Glutamatergic neuron (in vitro differentiated cells): ENCODE results near the gene ROBO4. TPM values are rescaled to one million over a fixed set of nuclear protein-coding genes. Genes with fewer than 3 reads are reported as not detected.

Experiments
- DNase-seq: peaks from one replicate; pipeline ENCODE4 v3.0.0; 2022
- H3K27ac Mint-ChIP-seq: one replicate; pipeline ENCODE4 v1.8.0; 2020; ENCODE audit warnings: mild to moderate bottlenecking, mixed read lengths, inconsistent platforms; ENCODE audit not compliant: unreplicated experiment
- H3K27me3 Mint-ChIP-seq: one replicate; pipeline ENCODE4 v1.8.0; 2020; ENCODE audit warnings: mild to moderate bottlenecking, moderate library complexity, mixed read lengths, inconsistent platforms; ENCODE audit not compliant: unreplicated experiment
- H3K36me3 Mint-ChIP-seq: one replicate; pipeline ENCODE4 v1.8.0; 2020; ENCODE audit warnings: mild to moderate bottlenecking, mixed read lengths, inconsistent platforms; ENCODE audit not compliant: unreplicated experiment
- H3K4me1 Mint-ChIP-seq: one replicate; pipeline ENCODE4 v1.8.0; 2020; ENCODE audit warnings: mild to moderate bottlenecking, low read depth, mixed read lengths, inconsistent platforms; ENCODE audit not compliant: unreplicated experiment
- H3K4me3 Mint-ChIP-seq: one replicate; pipeline ENCODE4 v1.8.0; 2020; ENCODE audit warnings: mild to moderate bottlenecking, mixed read lengths, inconsistent platforms; ENCODE audit not compliant: unreplicated experiment
- H3K9me3 Mint-ChIP-seq: one replicate; pipeline ENCODE4 v1.8.0; 2020; ENCODE audit warnings: mild to moderate bottlenecking, moderate library complexity, mixed read lengths, inconsistent platforms; ENCODE audit not compliant: unreplicated experiment
- total RNA-seq: library from RNA; stranded (reverse); fragmentation: NEBNext Ultra II Directional; extraction: Animal tissue kit (Norgen Biotek cat#: 25700); gene quantifications from one replicate; pipeline ENCODE4 v1.2.1, GENCODE V29; 2021; ENCODE audit not compliant: unreplicated experiment
- TF ChIP-seq, protein P1 (sequence below): fragments of 200-600 bp; sonication (generic); IDR thresholded peaks from one replicate; pipeline ENCODE4 v1.5.0; 2021; ENCODE audit not compliant: partially characterized antibody, unreplicated experiment

ROBO4 gene
- total RNA-seq, 1 donor from 2014 or later, result not detected

DNA sequence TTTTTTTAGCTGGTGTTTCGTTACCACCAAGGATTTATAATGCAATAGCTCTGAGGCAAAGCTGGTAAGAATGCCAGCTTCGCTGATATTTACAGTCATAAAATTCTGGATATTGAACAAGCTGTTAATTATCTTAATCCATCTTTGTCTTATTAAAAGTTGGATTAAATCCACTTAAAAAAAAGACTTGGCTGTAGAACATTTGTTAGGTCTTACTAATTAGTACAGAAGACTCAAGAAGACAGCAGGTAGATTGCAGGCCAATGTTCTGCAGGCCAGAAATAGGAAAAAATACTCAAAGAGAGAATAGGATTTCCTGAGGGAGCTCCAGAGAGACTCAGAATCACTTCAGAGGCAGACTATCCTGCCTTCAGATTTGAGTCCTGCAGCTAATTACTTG lies 7.5 kb downstream of the ROBO4 start:
- peaks cover 5% of the 10 kb centered on the region for H3K4me1 Mint-ChIP-seq
- DNase-seq, result no peak
- no peaks in the 10 kb centered on the region for H3K9me3 Mint-ChIP-seq
- H3K27ac Mint-ChIP-seq, result no peak overlapping the region
- no peak overlapping the region for H3K4me3 Mint-ChIP-seq
- no peaks in the 10 kb centered on the region for H3K36me3 Mint-ChIP-seq
- peaks cover 8% of the 10 kb centered on the region for H3K27me3 Mint-ChIP-seq
- TF ChIP-seq, protein P1, sequence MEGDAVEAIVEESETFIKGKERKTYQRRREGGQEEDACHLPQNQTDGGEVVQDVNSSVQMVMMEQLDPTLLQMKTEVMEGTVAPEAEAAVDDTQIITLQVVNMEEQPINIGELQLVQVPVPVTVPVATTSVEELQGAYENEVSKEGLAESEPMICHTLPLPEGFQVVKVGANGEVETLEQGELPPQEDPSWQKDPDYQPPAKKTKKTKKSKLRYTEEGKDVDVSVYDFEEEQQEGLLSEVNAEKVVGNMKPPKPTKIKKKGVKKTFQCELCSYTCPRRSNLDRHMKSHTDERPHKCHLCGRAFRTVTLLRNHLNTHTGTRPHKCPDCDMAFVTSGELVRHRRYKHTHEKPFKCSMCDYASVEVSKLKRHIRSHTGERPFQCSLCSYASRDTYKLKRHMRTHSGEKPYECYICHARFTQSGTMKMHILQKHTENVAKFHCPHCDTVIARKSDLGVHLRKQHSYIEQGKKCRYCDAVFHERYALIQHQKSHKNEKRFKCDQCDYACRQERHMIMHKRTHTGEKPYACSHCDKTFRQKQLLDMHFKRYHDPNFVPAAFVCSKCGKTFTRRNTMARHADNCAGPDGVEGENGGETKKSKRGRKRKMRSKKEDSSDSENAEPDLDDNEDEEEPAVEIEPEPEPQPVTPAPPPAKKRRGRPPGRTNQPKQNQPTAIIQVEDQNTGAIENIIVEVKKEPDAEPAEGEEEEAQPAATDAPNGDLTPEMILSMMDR, result no peak

DNA sequence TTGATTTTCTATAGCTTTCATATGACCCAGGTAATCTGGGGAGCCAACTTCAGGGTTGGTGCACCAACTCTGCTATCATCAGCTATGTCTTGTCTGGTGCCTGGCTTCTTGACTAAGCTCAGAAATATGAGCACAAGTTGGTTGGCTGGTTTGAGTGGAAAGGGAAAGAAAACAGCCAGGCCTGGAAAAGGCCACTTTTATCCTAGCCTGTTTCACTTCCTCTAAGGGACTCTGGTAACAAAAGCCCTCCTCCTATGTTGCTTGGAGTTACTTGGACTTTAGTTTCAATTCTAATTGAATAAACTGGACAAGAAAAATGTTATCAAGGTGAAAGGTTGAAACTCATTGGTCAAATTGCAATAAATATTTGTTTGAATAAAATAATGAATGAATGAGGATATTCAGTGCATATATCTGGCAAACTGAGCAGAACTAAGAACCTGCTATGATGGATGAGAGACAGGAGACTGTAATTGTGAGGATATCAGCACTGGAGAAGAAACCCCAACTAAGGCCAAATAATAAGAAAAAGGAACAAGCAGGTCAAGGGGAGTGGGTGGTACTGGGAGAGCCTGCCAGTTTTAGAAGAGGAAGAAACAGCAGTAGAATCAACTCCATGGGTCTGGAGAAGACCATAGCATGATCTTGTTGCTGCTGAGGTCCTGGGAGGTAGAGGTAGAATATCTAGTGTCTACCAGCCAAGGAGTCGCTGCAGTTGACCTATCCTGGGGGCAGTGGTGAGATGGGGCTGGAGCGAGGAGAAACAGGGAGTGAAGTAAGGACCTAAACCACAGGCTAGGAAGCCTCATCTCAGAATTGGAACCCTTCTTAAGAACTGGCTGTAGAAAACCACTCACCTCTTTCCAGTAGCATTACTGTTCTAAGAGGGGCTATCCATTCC lies 8.2 kb downstream of the ROBO4 start:
- Mint-ChIP-seq H3K36me3 (no peaks in the 10 kb centered on the region), H3K27me3 (peaks cover 8% of the 10 kb centered on the region), H3K9me3 (no peaks in the 10 kb centered on the region), H3K27ac (no peak overlapping the region), H3K4me1 (peaks cover 5% of the 10 kb centered on the region), H3K4me3 (no peak overlapping the region)
- DNase-seq, result no peak
- TF ChIP-seq, protein P1, result no peak

DNA sequence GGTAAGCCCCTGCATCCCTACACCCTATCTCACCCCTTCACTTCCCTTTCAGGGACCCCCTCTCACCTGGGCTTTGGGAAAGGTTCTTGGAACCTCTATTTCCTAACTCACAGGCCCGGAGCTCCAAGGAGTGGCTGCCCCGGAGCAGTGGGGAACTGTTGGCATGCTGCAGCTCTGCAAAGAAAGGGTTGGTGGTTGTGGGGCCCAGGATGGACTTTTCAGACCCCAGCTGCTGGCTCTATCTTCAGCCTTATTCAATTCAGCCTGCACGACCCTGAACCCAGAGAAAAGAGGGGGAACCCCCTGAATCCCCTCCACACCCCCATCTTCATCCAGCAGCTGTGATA lies 10.0 kb downstream of the ROBO4 start:
- Mint-ChIP-seq H3K9me3 (no peaks in the 10 kb centered on the region), H3K4me1 (peaks cover 7% of the 10 kb centered on the region), H3K27me3 (peaks cover 8% of the 10 kb centered on the region), H3K36me3 (peaks cover 5% of the 10 kb centered on the region), H3K27ac (no peak overlapping the region), H3K4me3 (no peak overlapping the region)
- TF ChIP-seq, protein P1, result no peak
- no peak for DNase-seq

DNA sequence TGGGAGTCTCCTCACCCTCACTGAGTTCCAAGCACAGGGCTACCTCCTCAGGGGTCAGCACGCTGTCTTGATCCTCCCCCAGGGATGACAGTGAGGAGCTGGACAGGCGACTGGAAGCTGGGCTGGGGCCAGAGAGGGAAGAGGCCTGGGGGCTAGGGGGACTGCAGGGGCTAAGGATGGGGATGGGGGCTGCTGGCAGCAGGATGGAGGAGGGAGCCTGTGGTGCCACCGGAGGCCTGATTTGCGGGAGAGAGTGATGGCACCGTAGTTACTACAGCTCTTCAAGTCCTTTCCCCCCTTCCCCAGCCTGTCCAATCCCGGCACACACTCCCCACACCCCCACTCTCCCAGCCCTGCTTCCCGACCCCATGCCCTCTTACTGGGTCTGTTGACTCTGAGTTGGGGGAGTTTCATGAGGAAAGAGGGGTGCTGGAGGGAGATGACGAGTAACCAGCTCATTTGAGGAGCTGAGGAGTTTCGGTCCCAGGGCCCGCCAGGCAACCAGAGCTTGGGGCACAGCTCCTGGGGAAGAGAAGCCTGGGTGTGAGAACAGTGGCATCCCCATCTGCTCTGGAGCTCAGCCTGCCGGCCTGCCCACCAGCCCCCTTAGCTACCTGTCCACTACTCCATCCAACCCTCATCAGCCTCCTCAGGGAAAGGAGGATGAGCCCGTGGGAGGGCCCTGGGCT lies 10.5 kb downstream of the ROBO4 start:
- Mint-ChIP-seq H3K27me3 (peaks cover 8% of the 10 kb centered on the region), H3K4me3 (no peak overlapping the region), H3K36me3 (peaks cover 5% of the 10 kb centered on the region), H3K4me1 (peaks cover 7% of the 10 kb centered on the region), H3K9me3 (no peaks in the 10 kb centered on the region), H3K27ac (no peak overlapping the region)
- TF ChIP-seq, protein P1, result no peak
- no peak for DNase-seq

DNA sequence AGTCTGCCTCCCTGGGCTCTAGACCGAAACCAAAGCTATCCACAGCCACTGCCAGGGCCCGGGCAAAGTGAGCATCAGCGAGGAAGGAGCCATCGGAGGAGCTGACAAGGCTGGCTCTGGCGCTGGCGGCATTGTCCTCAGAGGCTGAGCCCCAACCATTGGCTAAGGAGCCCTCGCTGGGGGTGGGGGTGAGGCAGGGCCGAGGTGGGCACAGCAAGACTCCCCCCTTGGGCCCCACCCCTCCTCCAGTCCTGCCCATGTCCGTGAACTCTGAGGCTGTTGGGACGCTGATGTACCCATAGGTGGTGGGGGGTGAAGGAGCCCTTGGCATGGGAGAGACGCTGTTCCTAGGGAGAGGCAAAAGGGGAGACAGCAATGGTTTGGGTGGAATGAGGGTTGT lies 11.2 kb downstream of the ROBO4 start:
- Mint-ChIP-seq H3K4me1 (peaks cover 6% of the 10 kb centered on the region), H3K9me3 (no peaks in the 10 kb centered on the region), H3K27ac (no peak overlapping the region), H3K4me3 (no peak overlapping the region), H3K27me3 (peaks cover 8% of the 10 kb centered on the region), H3K36me3 (peaks cover 5% of the 10 kb centered on the region)
- TF ChIP-seq, protein P1, result no peak
- no peak for DNase-seq
